Skeletal muscle satellite cell (primary cell): ENCODE measurements around the gene OBSCN.

ENCODE experiments used
- H3K27me3 ChIP-seq: 2 replicates; pipeline ENCODE4 v1.7.0; 2013; ENCODE audit warnings: low read length; ENCODE audit not compliant: control insufficient read depth, insufficient read depth
- H3K36me3 ChIP-seq: 2 replicates; pipeline ENCODE4 v1.7.0; 2013; ENCODE audit warnings: mild to moderate bottlenecking, control low read depth, low read length; ENCODE audit not compliant: insufficient read depth
- H3K4me1 ChIP-seq: 2 replicates; pipeline ENCODE4 v1.7.0; 2013; ENCODE audit warnings: low read length; ENCODE audit not compliant: control insufficient read depth, insufficient read depth
- H3K4me2 ChIP-seq: 2 replicates; pipeline ENCODE4 v1.7.0; 2013; ENCODE audit warnings: mild to moderate bottlenecking, low read length
- H3K4me3 ChIP-seq: 2 replicates; pipeline ENCODE4 v1.7.0; 2013; ENCODE audit warnings: low read length
- H3K9ac ChIP-seq: 2 replicates; pipeline ENCODE4 v1.7.0; 2013; ENCODE audit warnings: mild to moderate bottlenecking, low read depth, low read length, moderate library complexity
- H3K9me3 ChIP-seq: replicated peaks from 2 replicates; pipeline ENCODE4 v1.7.0; 2013; ENCODE audit warnings: mild to moderate bottlenecking, control low read depth, low read length

OBSCN gene

GRCh38 chr1:228315945-228316588, 108.2 kb downstream of the OBSCN start:
- peaks cover 8% of the 10 kb centered on the region for H3K9me3 ChIP-seq
- H3K9ac ChIP-seq, result no peak overlapping the region
- H3K4me3 ChIP-seq, result no peak overlapping the region
- no peaks in the 10 kb centered on the region for H3K4me1 ChIP-seq
- no peaks in the 10 kb centered on the region for H3K36me3 ChIP-seq
- H3K4me2 ChIP-seq, result no peak overlapping the region
- H3K27me3 ChIP-seq, result no peaks in the 10 kb centered on the region

GRCh38 chr1:228316589-228317387, 108.9 kb downstream of the OBSCN start:
- no peaks in the 10 kb centered on the region for H3K36me3 ChIP-seq
- no peaks in the 10 kb centered on the region for H3K4me1 ChIP-seq
- no peak overlapping the region for H3K4me2 ChIP-seq
- H3K9me3 ChIP-seq, result peaks cover 8% of the 10 kb centered on the region
- H3K9ac ChIP-seq, result no peak overlapping the region
- no peak overlapping the region for H3K4me3 ChIP-seq
- H3K27me3 ChIP-seq, result no peaks in the 10 kb centered on the region

GRCh38 chr1:228317411-228317828, 109.6 kb downstream of the OBSCN start:
- peaks cover 2% of the 10 kb centered on the region for H3K9me3 ChIP-seq
- no peaks in the 10 kb centered on the region for H3K4me1 ChIP-seq
- H3K4me2 ChIP-seq, result no peak overlapping the region
- no peaks in the 10 kb centered on the region for H3K27me3 ChIP-seq
- no peaks in the 10 kb centered on the region for H3K36me3 ChIP-seq
- no peak overlapping the region for H3K4me3 ChIP-seq
- H3K9ac ChIP-seq, result no peak overlapping the region

GRCh38 chr1:228317891-228318810, 110.3 kb downstream of the OBSCN start:
- Histone ChIP-seq H3K9me3 (no peaks in the 10 kb centered on the region), H3K36me3 (no peaks in the 10 kb centered on the region), H3K27me3 (no peaks in the 10 kb centered on the region), H3K4me3 (no peak overlapping the region), H3K9ac (no peak overlapping the region), H3K4me2 (no peak overlapping the region), H3K4me1 (no peaks in the 10 kb centered on the region)

- no peak overlapping the region for H3K9ac ChIP-seq
Observed at GRCh38 chr1:228318823-228319241, 111.0 kb downstream of the OBSCN start.

GRCh38 chr1:228319352-228320088, 111.7 kb downstream of the OBSCN start:
- no peaks in the 10 kb centered on the region for H3K9me3 ChIP-seq
- H3K36me3 ChIP-seq, result no peaks in the 10 kb centered on the region

More at GRCh38 chr1:228318823-228319241, 111.0 kb downstream of the OBSCN start:
- Histone ChIP-seq H3K9me3 (no peaks in the 10 kb centered on the region), H3K36me3 (no peaks in the 10 kb centered on the region), H3K4me1 (no peaks in the 10 kb centered on the region), H3K4me3 (no peak overlapping the region), H3K27me3 (no peaks in the 10 kb centered on the region), H3K4me2 (no peak overlapping the region)

GRCh38 chr1:228320394-228320793, 112.5 kb downstream of the OBSCN start:
- peaks cover 4% of the 10 kb centered on the region for H3K27me3 ChIP-seq
- no peaks in the 10 kb centered on the region for H3K4me1 ChIP-seq
- H3K9me3 ChIP-seq, result no peaks in the 10 kb centered on the region
- no peak overlapping the region for H3K9ac ChIP-seq
- H3K4me3 ChIP-seq, result no peak overlapping the region
- H3K4me2 ChIP-seq, result no peak overlapping the region
- H3K36me3 ChIP-seq, result no peaks in the 10 kb centered on the region

More at GRCh38 chr1:228319352-228320088, 111.7 kb downstream of the OBSCN start:
- H3K4me3 ChIP-seq, result no peak overlapping the region
- no peaks in the 10 kb centered on the region for H3K4me1 ChIP-seq
- H3K9ac ChIP-seq, result no peak overlapping the region
- no peak overlapping the region for H3K4me2 ChIP-seq
- H3K27me3 ChIP-seq, result peaks cover 4% of the 10 kb centered on the region

- Histone ChIP-seq H3K27me3 (peaks cover 8% of the 10 kb centered on the region), H3K4me2 (no peak overlapping the region), H3K4me1 (no peaks in the 10 kb centered on the region), H3K4me3 (no peak overlapping the region), H3K36me3 (no peaks in the 10 kb centered on the region), H3K9me3 (no peaks in the 10 kb centered on the region), H3K9ac (no peak overlapping the region)
Observed at GRCh38 chr1:228321435-228321834, 113.6 kb downstream of the OBSCN start.

- no peaks in the 10 kb centered on the region for H3K9me3 ChIP-seq
- no peak overlapping the region for H3K9ac ChIP-seq
- H3K4me3 ChIP-seq, result no peak overlapping the region
- peaks cover 8% of the 10 kb centered on the region for H3K27me3 ChIP-seq
- no peaks in the 10 kb centered on the region for H3K36me3 ChIP-seq
- no peaks in the 10 kb centered on the region for H3K4me1 ChIP-seq
- no peak overlapping the region for H3K4me2 ChIP-seq
Observed at GRCh38 chr1:228321895-228322294, 114.1 kb downstream of the OBSCN start.

GRCh38 chr1:228323401-228323800, 115.6 kb downstream of the OBSCN start:
- H3K36me3 ChIP-seq, result no peaks in the 10 kb centered on the region

GRCh38 chr1:228325267-228325666, 117.4 kb downstream of the OBSCN start:
- Histone ChIP-seq H3K4me1 (no peaks in the 10 kb centered on the region), H3K4me3 (no peak overlapping the region), H3K36me3 (no peaks in the 10 kb centered on the region), H3K4me2 (no peak overlapping the region), H3K9ac (no peak overlapping the region), H3K27me3 (peaks cover 11% of the 10 kb centered on the region), H3K9me3 (no peaks in the 10 kb centered on the region)

More at GRCh38 chr1:228323401-228323800, 115.6 kb downstream of the OBSCN start:
- H3K9me3 ChIP-seq, result no peaks in the 10 kb centered on the region
- H3K4me2 ChIP-seq, result no peak overlapping the region
- peaks cover 11% of the 10 kb centered on the region for H3K27me3 ChIP-seq
- no peaks in the 10 kb centered on the region for H3K4me1 ChIP-seq
- H3K4me3 ChIP-seq, result no peak overlapping the region
- no peak overlapping the region for H3K9ac ChIP-seq
